Mesenteric fat pad (tissue), 1 donor: ENCODE results near the gene PLPP4. TPM values are rescaled to one million over a fixed set of nuclear protein-coding genes. Genes with fewer than 3 reads are reported as not detected.

Source experiments
- DNase-seq: peaks from one replicate; pipeline ENCODE4 v3.0.0-alpha.2; 2020; ENCODE audit warnings: low spot score
- total RNA-seq: library from RNA; stranded (reverse); fragmentation: NEBNext Ultra II Directional; extraction: Animal tissue kit (Norgen Biotek cat#: 25700); gene quantifications from one replicate; pipeline ENCODE4 v1.2.1, GENCODE V29; 2021
- donor health status: DM: yes; HTN: yes; CAD: no.

The PLPP4 gene
- total RNA-seq, 1 donor from 2014 or later = not detected

GRCh38 chr10:120516426-120516825 lies 59.4 kb downstream of the PLPP4 start:
- DNase-seq = no peak

- DNase-seq = no peak
These were observed 60.2 kb downstream of the PLPP4 start for GRCh38 chr10:120517196-120517595.

GRCh38 chr10:120517881-120518484 lies 61.0 kb downstream of the PLPP4 start:
- DNase-seq = no peak

- no peak for DNase-seq
These were observed 64.9 kb downstream of the PLPP4 start for GRCh38 chr10:120521880-120522279.

- DNase-seq = no peak
These were observed 70.7 kb downstream of the PLPP4 start for GRCh38 chr10:120527691-120528090.

- no peak for DNase-seq
These were observed 73.7 kb downstream of the PLPP4 start for GRCh38 chr10:120530699-120531098.

- no peak for DNase-seq
These were observed 81.1 kb downstream of the PLPP4 start for GRCh38 chr10:120538091-120538490.

- DNase-seq = no peak
These were observed 82.0 kb downstream of the PLPP4 start for GRCh38 chr10:120539076-120539475.

GRCh38 chr10:120540486-120540885 lies 83.5 kb downstream of the PLPP4 start:
- DNase-seq = no peak

GRCh38 chr10:120541984-120542383 lies 85.0 kb downstream of the PLPP4 start:
- no peak for DNase-seq

- no peak for DNase-seq
These were observed 85.6 kb downstream of the PLPP4 start for GRCh38 chr10:120542591-120542990.

- DNase-seq = no peak
These were observed 86.3 kb downstream of the PLPP4 start for GRCh38 chr10:120543291-120543690.

GRCh38 chr10:120548210-120548609 lies 91.2 kb downstream of the PLPP4 start:
- no peak for DNase-seq

GRCh38 chr10:120552262-120552661 lies 95.2 kb downstream of the PLPP4 start:
- no peak for DNase-seq

- DNase-seq = no peak
These were observed 96.9 kb downstream of the PLPP4 start for GRCh38 chr10:120553911-120554310.

GRCh38 chr10:120555436-120555835 lies 98.4 kb downstream of the PLPP4 start:
- no peak for DNase-seq

GRCh38 chr10:120555842-120556532 lies 99.0 kb downstream of the PLPP4 start:
- DNase-seq = no peak

GRCh38 chr10:120557311-120557710 lies 100.3 kb downstream of the PLPP4 start:
- DNase-seq = no peak

GRCh38 chr10:120559800-120560199 lies 102.8 kb downstream of the PLPP4 start:
- DNase-seq = no peak

GRCh38 chr10:120562956-120563355 lies 105.9 kb downstream of the PLPP4 start:
- no peak for DNase-seq

GRCh38 chr10:120570418-120570817 lies 113.4 kb downstream of the PLPP4 start:
- DNase-seq = no peak

- no peak for DNase-seq
These were observed 114.2 kb downstream of the PLPP4 start for GRCh38 chr10:120571266-120571665.

GRCh38 chr10:120572307-120572706 lies 115.3 kb downstream of the PLPP4 start:
- DNase-seq = no peak
